HepG2 (cell line): ENCODE results near the gene NKPD1. TPM values are rescaled to one million over a fixed set of nuclear protein-coding genes. Genes with fewer than 3 reads are reported as not detected.

ENCODE experiments used
- ARNT2 ChIP-seq: sonication (generic); formaldehyde crosslinking; IDR thresholded peaks from 2 replicates; pipeline ENCODE4 v1.8.0; 2022; ENCODE audit warnings: mild to moderate bottlenecking, low read depth, missing genetic modification reagents, moderate library complexity
- HNF1B ChIP-seq: sonication (generic); formaldehyde crosslinking; IDR thresholded peaks from 2 replicates; pipeline ENCODE4 v1.5.1; 2020; ENCODE audit warnings: mild to moderate bottlenecking, moderate library complexity, missing genetic modification reagents
- HOXA5 ChIP-seq: sonication (generic); formaldehyde crosslinking; IDR thresholded peaks from 2 replicates; pipeline ENCODE4 v1.4.0; 2020; ENCODE audit warnings: missing genetic modification reagents
- JARID2 ChIP-seq: sonication (generic); formaldehyde crosslinking; IDR thresholded peaks from 2 replicates; pipeline ENCODE4 v1.8.1; 2023; ENCODE audit warnings: missing genetic modification reagents, inconsistent platforms; ENCODE audit not compliant: insufficient replicate concordance
- JUN ChIP-seq: sonication (generic); formaldehyde crosslinking; IDR thresholded peaks from 2 replicates; pipeline ENCODE4 v1.4.0; 2020; ENCODE audit warnings: mild to moderate bottlenecking, missing genetic modification reagents
- MXI1 ChIP-seq: IDR thresholded peaks from 3 replicates; pipeline ENCODE4 v1.6.1; 2012; ENCODE audit warnings: low read depth, low read length, inconsistent platforms, borderline replicate concordance
- NR2F6 ChIP-seq, 2 experiments: IDR thresholded peaks; 2 replicates each; pipeline ENCODE4 v1.6.1; 2016; ENCODE audit warnings: antibody characterized with exemption in 1 of 2, mild to moderate bottlenecking in 1 of 2
- POLR2G ChIP-seq: fragments of 200-400 bp; formaldehyde crosslinking; IDR thresholded peaks from 2 replicates; pipeline ENCODE4 v1.6.1; 2018; ENCODE audit warnings: mild to moderate bottlenecking, low read depth, low read length, moderate library complexity
- RERE ChIP-seq: IDR thresholded peaks from 2 replicates; pipeline ENCODE4 v1.6.1; 2016; ENCODE audit warnings: low read depth, missing genetic modification reagents, missing compliant biosample characterization
- RXRA ChIP-seq: sonication (generic); formaldehyde crosslinking; IDR thresholded peaks from 2 replicates; pipeline ENCODE4 v1.5.1; 2020; ENCODE audit warnings: missing genetic modification reagents
- ZBTB39 ChIP-seq: sonication (generic); formaldehyde crosslinking; IDR thresholded peaks from 2 replicates; pipeline ENCODE4 v1.5.0; 2020; ENCODE audit warnings: missing genetic modification reagents
- polyA plus RNA-seq, 8 experiments: library from polyadenylated mRNA; depleted of rRNA in 3 of 8; stranded (reverse) in 7 of 8; unstranded in 1 of 8; fragments of >200 nt; fragmentation: Illumina TruSeq in 4 of 8; extraction: Trizol in 4 of 8; gene quantifications; 2 replicates each; pipeline versions ENCODE4 v1.2.1 to v1.2.3, GENCODE V29; 2011 to 2016; ENCODE audit warnings: low read depth in 4 of 8, missing spikeins in 1 of 8, mixed read lengths in 1 of 8; ENCODE audit not compliant: insufficient read depth in 1 of 8
- total RNA-seq, 5 experiments: library from RNA; depleted of rRNA; stranded (reverse); fragments of >200 nt; fragmentation: Illumina TruSeq; extraction: Trizol; gene quantifications; 2 replicates each; pipeline ENCODE4 v1.2.3, GENCODE V29; 2016; ENCODE audit warnings: low read depth in 1 of 5
- TF ChIP-seq, protein P1 (sequence below): sonication (generic); formaldehyde crosslinking; IDR thresholded peaks from 2 replicates; pipeline ENCODE4 v1.4.0; 2020; ENCODE audit warnings: missing genetic modification reagents, mild to moderate bottlenecking, borderline replicate concordance
- TF ChIP-seq, protein P2 (sequence below): sonication (generic); formaldehyde crosslinking; IDR thresholded peaks from 2 replicates; pipeline ENCODE4 v1.5.0; 2020; ENCODE audit warnings: mild to moderate bottlenecking, missing genetic modification reagents

NKPD1 gene
- total and polyA plus RNA-seq, 2 of the 13 experiments (the other 11 are each of a cell fraction or from before 2014, with no cell fraction given), result 0.03 TPM; not detected in 1

DNA sequence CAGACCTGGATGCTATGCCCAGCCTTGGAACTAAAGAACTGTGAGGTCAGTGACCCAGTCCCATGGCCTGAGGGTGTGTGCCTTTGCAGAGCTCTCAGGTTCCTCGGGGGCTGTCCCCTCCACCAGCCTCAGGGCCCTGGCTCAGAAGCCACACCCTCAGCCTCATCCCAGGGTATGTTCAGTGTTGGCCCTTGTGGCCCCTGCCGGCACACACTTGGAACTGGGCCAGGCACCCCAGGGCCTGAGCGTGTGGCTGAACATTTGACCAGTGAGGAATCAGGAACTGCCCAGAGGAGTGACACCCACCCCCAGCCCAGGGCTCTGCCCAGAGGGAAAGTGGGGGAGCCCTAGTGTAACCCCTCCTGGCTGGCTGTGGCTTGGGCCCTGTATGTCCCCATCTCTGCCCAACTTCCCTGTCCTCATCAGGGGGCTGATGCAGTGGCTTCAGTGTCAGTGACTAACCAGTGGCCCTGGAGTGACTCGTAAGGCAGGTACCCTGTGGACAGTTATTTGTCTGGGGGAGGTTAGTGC is 10.0 kb downstream of the NKPD1 start (continued):
- peak; percentile 57; the same call in 1 of the 2 replicates for TF ChIP-seq HNF1B
- TF ChIP-seq HOXA5 (CRISPR knock-in tag), result no peak
- 0 out of 2 replicates have a peak, but pooled peaks have one; percentile 4 for TF ChIP-seq POLR2G
- no peak for TF ChIP-seq MXI1
- TF ChIP-seq RXRA (CRISPR knock-in tag), result peak; percentile 51
- TF ChIP-seq ZBTB39 (CRISPR knock-in tag), result no peak
- TF ChIP-seq NR2F6 (IDR thresholded peaks at IDR 0.05), result 0 out of 2 replicates have a peak, but pooled peaks have one; percentile 16
- TF ChIP-seq NR2F6 (CRISPR knock-in tag; IDR thresholded peaks at IDR 0.05), result peak; percentile 14; the same call in 1 of the 2 replicates
- no peak for TF ChIP-seq ARNT2 (CRISPR knock-in tag)
- no peak for TF ChIP-seq RERE
- no peak for TF ChIP-seq JUN (CRISPR knock-in tag)
- TF ChIP-seq, protein P1, sequence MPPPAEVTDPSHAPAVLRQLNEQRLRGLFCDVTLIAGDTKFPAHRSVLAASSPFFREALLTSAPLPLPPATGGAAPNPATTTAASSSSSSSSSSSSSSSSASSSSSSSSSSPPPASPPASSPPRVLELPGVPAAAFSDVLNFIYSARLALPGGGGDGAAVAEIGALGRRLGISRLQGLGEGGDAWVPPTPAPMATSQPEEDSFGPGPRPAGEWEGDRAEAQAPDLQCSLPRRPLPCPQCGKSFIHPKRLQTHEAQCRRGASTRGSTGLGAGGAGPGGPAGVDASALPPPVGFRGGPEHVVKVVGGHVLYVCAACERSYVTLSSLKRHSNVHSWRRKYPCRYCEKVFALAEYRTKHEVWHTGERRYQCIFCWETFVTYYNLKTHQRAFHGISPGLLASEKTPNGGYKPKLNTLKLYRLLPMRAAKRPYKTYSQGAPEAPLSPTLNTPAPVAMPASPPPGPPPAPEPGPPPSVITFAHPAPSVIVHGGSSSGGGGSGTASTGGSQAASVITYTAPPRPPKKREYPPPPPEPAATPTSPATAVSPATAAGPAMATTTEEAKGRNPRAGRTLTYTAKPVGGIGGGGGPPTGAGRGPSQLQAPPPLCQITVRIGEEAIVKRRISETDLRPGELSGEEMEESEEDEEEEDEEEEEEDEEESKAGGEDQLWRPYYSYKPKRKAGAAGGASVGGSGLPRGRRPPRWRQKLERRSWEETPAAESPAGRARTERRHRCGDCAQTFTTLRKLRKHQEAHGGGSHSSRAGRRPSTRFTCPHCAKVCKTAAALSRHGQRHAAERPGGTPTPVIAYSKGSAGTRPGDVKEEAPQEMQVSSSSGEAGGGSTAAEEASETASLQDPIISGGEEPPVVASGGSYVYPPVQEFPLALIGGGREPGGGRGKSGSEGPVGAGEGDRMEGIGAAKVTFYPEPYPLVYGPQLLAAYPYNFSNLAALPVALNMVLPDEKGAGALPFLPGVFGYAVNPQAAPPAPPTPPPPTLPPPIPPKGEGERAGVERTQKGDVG (CRISPR knock-in tag), result no peak
- TF ChIP-seq, protein P2, sequence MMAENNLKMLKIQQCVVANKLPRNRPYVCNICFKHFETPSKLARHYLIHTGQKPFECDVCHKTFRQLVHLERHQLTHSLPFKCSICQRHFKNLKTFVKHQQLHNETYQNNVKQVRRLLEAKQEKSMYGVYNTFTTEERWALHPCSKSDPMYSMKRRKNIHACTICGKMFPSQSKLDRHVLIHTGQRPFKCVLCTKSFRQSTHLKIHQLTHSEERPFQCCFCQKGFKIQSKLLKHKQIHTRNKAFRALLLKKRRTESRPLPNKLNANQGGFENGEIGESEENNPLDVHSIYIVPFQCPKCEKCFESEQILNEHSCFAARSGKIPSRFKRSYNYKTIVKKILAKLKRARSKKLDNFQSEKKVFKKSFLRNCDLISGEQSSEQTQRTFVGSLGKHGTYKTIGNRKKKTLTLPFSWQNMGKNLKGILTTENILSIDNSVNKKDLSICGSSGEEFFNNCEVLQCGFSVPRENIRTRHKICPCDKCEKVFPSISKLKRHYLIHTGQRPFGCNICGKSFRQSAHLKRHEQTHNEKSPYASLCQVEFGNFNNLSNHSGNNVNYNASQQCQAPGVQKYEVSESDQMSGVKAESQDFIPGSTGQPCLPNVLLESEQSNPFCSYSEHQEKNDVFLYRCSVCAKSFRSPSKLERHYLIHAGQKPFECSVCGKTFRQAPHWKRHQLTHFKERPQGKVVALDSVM (CRISPR knock-in tag), result no peak
- no peak for TF ChIP-seq JARID2
